ENCODE results near the gene WTAP.
A peak's percentile ranks its signal among the peaks of the same experiment; 100 is the strongest.

WTAP gene

DNA sequence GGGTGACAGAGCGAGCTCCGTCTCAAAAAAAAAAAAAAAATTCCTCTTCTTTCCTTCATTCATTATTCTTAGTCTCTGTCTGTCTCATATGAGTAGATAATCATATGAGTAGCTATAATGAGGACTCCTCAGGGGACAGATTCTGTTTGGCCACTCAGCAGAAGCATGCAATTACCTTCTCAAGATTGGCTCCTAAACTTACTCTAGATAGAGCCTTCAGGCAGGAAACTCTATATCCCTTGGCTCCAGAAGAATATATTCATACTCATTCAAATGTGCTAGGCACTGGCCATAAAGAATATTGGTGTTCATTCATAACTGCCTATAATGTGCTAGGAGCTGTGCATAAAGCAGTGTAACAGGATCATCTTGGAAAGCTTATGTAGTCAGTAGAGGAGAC is 32.3 kb downstream of the WTAP start:
- H3K4me1 ChIP-seq (ENCODE audit: control insufficient read depth, insufficient read depth, low read length, poor library complexity, severe bottlenecking) = peaks cover 6% of the 10 kb centered on the region
- H3K9me3 ChIP-seq (ENCODE audit: control insufficient read depth, low read length) = no peaks in the 10 kb centered on the region
- no peak overlapping the region for H3K4me3 ChIP-seq (ENCODE audit: insufficient read depth, low read depth, low read length, poor library complexity, severe bottlenecking)
- no peak for DNase-seq
- no peak overlapping the region for H3K27ac ChIP-seq (ENCODE audit: insufficient read depth, low read length, poor library complexity, severe bottlenecking)
- H3K27me3 ChIP-seq (replicated peaks; ENCODE audit: control insufficient read depth, insufficient read depth, low read length, poor library complexity, severe bottlenecking) = no peaks in the 10 kb centered on the region
- H3K36me3 ChIP-seq (ENCODE audit: control insufficient read depth, insufficient read depth, low read length) = peaks cover 15% of the 10 kb centered on the region

DNA sequence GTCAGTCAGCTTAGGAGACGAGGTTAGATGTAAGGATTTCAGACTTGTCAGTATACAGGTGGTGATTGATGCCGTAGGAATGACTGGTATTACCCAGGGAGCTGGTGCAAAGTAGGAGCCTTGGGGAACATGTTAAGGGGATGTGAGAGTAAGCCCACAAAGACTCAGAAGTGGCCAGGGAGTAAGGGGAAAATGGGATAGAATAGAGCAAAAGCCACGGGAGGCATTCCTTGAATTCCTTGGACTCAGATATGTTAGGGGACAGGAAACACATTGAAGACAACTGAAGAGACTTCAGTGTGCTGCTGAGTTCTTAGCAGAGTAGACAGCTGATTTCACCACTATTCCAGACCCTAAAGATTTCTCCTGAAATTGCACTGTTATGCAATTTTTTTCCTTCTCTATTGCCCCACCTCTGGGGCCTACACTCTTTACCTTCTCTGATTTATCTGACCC is 33.3 kb downstream of the WTAP start:
- Histone ChIP-seq H3K27me3 (replicated peaks; ENCODE audit: control insufficient read depth, insufficient read depth, low read length, poor library complexity, severe bottlenecking) (no peaks in the 10 kb centered on the region), H3K4me1 (ENCODE audit: control insufficient read depth, insufficient read depth, low read length, poor library complexity, severe bottlenecking) (peaks cover 6% of the 10 kb centered on the region), H3K36me3 (ENCODE audit: control insufficient read depth, insufficient read depth, low read length) (peaks cover 9% of the 10 kb centered on the region), H3K9me3 (ENCODE audit: control insufficient read depth, low read length) (no peaks in the 10 kb centered on the region), H3K4me3 (ENCODE audit: insufficient read depth, low read depth, low read length, poor library complexity, severe bottlenecking) (no peak overlapping the region), H3K27ac (ENCODE audit: insufficient read depth, low read length, poor library complexity, severe bottlenecking) (peak overlapping the region; percentile 88)
- DNase-seq = no peak

DNA sequence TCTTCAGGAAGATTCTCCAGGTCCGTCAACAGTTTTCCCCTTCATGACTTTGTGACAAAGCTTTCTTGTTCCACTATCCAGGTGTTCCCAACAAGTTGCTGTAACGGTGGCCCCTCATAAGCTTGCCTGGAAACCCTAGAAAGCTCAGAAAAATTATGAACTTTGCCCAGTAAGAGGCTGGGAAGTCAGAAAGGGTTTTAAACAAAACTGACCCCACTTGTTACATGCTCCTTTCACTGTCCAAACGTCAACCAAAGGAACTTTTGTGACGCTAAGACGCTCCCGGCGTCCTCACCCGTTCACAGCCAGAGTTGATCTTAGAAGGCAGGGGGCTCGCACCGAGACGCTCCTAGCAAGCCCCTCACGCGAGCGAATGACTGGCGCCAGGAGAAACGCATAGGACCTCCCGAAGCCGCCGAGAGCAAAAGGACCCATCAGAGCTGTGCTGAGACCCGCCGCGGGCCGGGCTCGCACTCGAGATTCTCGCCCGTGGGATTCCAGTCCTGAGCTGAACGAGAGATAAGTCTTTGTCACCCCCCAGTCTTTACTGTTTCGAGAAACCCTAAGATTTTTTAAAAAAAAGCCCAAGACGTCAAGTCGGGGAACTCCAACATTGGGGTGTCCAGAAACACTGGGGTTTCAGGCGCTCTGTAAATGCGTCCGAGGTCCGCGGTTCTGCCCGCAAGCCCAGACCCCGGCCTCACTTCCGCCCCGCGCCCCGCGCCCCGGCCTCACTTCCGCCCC is 34.0 kb downstream of the WTAP start:
- peak overlapping the region; percentile 88 for H3K27ac ChIP-seq (ENCODE audit: insufficient read depth, low read length, poor library complexity, severe bottlenecking)
- H3K4me3 ChIP-seq (ENCODE audit: insufficient read depth, low read depth, low read length, poor library complexity, severe bottlenecking) = peak overlapping the region; percentile 69
- H3K36me3 ChIP-seq (ENCODE audit: control insufficient read depth, insufficient read depth, low read length) = peaks cover 8% of the 10 kb centered on the region
- H3K27me3 ChIP-seq (replicated peaks; ENCODE audit: control insufficient read depth, insufficient read depth, low read length, poor library complexity, severe bottlenecking) = no peaks in the 10 kb centered on the region
- H3K9me3 ChIP-seq (ENCODE audit: control insufficient read depth, low read length) = no peaks in the 10 kb centered on the region
- peaks cover 6% of the 10 kb centered on the region for H3K4me1 ChIP-seq (ENCODE audit: control insufficient read depth, insufficient read depth, low read length, poor library complexity, severe bottlenecking)
- DNase-seq = no peak

DNA sequence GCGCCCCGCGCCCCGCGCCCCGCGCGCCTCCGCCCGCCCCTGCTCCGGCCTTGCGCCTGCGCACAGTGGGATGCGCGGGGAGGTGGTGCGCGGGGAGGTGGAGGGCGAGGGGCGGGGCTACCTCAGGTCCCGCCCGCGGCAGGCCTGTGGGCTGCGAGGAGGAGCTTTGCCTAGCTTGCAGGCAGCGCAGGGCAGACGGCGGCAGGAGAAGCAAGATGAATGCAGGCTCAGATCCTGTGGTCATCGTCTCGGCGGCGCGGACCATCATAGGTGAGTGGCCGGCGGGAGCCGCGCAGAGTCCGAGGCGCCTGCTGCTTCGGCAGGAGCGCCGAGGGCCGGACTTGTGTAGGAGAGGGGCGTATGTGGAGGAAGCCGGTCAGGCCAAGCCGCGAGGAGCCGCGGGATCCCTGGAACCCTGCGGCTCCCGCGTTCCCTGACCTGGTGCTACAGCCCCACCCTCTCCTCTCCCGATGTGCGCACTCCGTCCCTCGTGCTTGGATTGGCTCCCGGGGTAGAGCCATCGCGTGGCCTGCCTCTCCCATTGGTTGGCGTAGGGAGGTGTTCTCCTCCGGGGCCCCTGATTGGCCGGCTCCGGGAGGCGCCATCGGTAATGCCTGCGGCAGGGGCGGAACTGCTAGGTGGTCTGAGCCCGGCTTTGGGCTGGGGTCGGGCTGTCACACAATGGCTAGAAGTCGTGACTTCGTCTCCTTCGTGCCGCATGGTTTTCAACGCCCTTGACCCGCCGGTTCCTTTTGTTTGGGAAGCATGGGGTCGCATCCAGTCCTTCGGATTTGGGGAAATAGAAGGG is 34.8 kb downstream of the WTAP start, which contains the start of gene ACAT2:
TSS of gene ACAT2 (plus strand) at position 173 of the 808 bp plus-strand sequence. CDS start at position 216, 43 bp downstream.
- Histone ChIP-seq H3K27ac (ENCODE audit: insufficient read depth, low read length, poor library complexity, severe bottlenecking) (peak within 1 kb of the TSS; percentile 88), H3K4me3 (ENCODE audit: insufficient read depth, low read depth, low read length, poor library complexity, severe bottlenecking) (peak within 1 kb of the TSS; percentile 69), H3K27me3 (replicated peaks; ENCODE audit: control insufficient read depth, insufficient read depth, low read length, poor library complexity, severe bottlenecking) (no peaks in the 10 kb centered on the region), H3K36me3 (ENCODE audit: control insufficient read depth, insufficient read depth, low read length) (peaks cover 11% of the 10 kb centered on the region), H3K4me1 (ENCODE audit: control insufficient read depth, insufficient read depth, low read length, poor library complexity, severe bottlenecking) (peaks cover 6% of the 10 kb centered on the region), H3K9me3 (ENCODE audit: control insufficient read depth, low read length) (no peaks in the 10 kb centered on the region)
- DNase-seq = peak; percentile 87 to 94 (median 89)

DNA sequence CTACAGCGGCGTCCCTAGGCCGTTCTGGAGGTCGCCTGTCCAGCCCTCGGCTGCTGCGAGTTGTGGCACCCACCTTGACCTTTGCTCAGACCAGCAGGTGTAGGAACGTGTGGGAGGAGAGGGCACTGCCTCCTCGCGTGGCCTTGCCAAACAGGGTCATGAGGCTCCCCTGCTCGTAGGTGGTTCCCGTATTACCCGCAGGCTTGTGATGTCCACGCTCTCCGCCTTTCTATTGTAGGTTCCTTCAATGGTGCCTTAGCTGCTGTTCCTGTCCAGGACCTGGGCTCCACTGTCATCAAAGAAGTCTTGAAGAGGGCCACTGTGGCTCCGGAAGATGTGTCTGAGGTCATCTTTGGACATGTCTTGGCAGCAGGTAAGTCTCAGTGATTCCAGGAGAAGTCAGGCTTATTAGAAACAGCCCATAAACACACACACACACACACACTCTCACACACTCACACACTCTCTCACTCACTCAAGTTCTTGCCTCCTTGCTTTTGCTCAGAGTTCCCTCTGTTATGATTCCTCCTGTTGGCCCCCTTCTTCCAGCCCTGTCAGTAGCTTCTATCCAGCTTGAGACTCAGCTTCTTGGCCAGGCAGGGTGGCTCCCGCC is 35.5 kb downstream of the WTAP start:
- no peaks in the 10 kb centered on the region for H3K9me3 ChIP-seq (ENCODE audit: control insufficient read depth, low read length)
- peaks cover 6% of the 10 kb centered on the region for H3K4me1 ChIP-seq (ENCODE audit: control insufficient read depth, insufficient read depth, low read length, poor library complexity, severe bottlenecking)
- H3K4me3 ChIP-seq (ENCODE audit: insufficient read depth, low read depth, low read length, poor library complexity, severe bottlenecking) = peak overlapping the region; percentile 69
- peak; percentile 14 to 37 (median 17) for DNase-seq
- H3K36me3 ChIP-seq (ENCODE audit: control insufficient read depth, insufficient read depth, low read length) = peaks cover 17% of the 10 kb centered on the region
- no peaks in the 10 kb centered on the region for H3K27me3 ChIP-seq (replicated peaks; ENCODE audit: control insufficient read depth, insufficient read depth, low read length, poor library complexity, severe bottlenecking)
- peak overlapping the region; percentile 88 for H3K27ac ChIP-seq (ENCODE audit: insufficient read depth, low read length, poor library complexity, severe bottlenecking)

DNA sequence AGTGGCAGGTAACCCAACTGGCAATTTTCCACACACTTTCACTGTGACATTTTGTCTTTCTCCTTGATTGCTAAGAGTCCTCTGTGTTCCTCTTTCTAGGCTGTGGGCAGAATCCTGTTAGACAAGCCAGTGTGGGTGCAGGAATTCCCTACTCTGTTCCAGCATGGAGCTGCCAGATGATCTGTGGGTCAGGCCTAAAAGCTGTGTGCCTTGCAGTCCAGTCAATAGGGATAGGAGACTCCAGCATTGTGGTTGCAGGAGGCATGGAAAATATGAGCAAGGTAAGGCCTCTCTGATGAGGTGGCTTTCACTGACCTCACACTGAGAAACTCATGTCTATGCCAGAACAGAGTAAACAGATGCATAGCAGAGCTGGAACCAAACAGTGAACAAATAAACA is 39.6 kb downstream of the WTAP start:
- Histone ChIP-seq H3K4me3 (ENCODE audit: insufficient read depth, low read depth, low read length, poor library complexity, severe bottlenecking) (no peak overlapping the region), H3K9me3 (ENCODE audit: control insufficient read depth, low read length) (no peaks in the 10 kb centered on the region), H3K4me1 (ENCODE audit: control insufficient read depth, insufficient read depth, low read length, poor library complexity, severe bottlenecking) (no peaks in the 10 kb centered on the region), H3K27me3 (replicated peaks; ENCODE audit: control insufficient read depth, insufficient read depth, low read length, poor library complexity, severe bottlenecking) (no peaks in the 10 kb centered on the region), H3K27ac (ENCODE audit: insufficient read depth, low read length, poor library complexity, severe bottlenecking) (no peak overlapping the region), H3K36me3 (ENCODE audit: control insufficient read depth, insufficient read depth, low read length) (peaks cover 42% of the 10 kb centered on the region)
- no peak for DNase-seq

DNA sequence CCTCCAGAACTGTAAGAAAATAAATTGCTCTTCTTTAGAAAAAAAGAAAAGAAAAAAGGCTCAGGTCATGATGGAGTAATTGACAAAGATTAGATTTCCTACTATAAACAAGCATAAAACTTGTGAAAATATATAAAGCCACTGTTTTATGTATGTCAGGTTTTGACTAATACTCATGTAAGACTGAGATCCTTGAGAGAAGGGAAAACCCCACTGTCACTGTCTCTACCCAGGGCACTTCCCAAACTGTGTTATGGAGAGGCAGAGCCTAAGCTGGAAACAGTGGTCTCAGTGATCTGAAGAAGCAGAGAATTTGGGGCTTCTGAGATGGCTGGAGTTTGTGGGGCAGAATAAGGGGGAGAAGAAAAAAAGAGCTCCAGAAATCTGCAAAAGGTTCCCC is 42.2 kb downstream of the WTAP start:
- H3K36me3 ChIP-seq (ENCODE audit: control insufficient read depth, insufficient read depth, low read length) = peaks cover 42% of the 10 kb centered on the region
- H3K27me3 ChIP-seq (replicated peaks; ENCODE audit: control insufficient read depth, insufficient read depth, low read length, poor library complexity, severe bottlenecking) = no peaks in the 10 kb centered on the region
- DNase-seq = no peak
- H3K4me3 ChIP-seq (ENCODE audit: insufficient read depth, low read depth, low read length, poor library complexity, severe bottlenecking) = no peak overlapping the region
- no peaks in the 10 kb centered on the region for H3K9me3 ChIP-seq (ENCODE audit: control insufficient read depth, low read length)
- H3K27ac ChIP-seq (ENCODE audit: insufficient read depth, low read length, poor library complexity, severe bottlenecking) = no peak overlapping the region
- H3K4me1 ChIP-seq (ENCODE audit: control insufficient read depth, insufficient read depth, low read length, poor library complexity, severe bottlenecking) = no peaks in the 10 kb centered on the region

DNA sequence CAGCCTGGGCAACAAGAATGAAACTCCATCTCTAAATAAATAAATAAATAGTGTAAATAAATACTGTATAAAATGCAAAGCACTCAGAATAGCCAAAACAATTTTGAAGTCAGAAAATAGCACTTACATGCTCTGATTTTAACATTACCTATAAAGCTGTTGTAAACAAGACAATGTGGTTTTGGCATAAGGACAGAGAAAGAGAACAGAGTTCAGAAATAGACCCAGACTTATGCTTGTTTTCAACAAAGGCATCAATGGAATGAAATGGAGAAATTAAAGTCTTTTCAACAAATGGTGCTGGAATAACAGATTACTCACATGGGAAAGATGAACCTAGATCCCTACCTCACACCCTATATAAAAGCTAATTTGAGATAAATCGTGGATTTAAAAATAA is 44.9 kb downstream of the WTAP start:
- H3K9me3 ChIP-seq (ENCODE audit: control insufficient read depth, low read length) = no peaks in the 10 kb centered on the region
- peaks cover 41% of the 10 kb centered on the region for H3K36me3 ChIP-seq (ENCODE audit: control insufficient read depth, insufficient read depth, low read length)
- H3K4me1 ChIP-seq (ENCODE audit: control insufficient read depth, insufficient read depth, low read length, poor library complexity, severe bottlenecking) = no peaks in the 10 kb centered on the region
- no peaks in the 10 kb centered on the region for H3K27me3 ChIP-seq (replicated peaks; ENCODE audit: control insufficient read depth, insufficient read depth, low read length, poor library complexity, severe bottlenecking)
- no peak overlapping the region for H3K27ac ChIP-seq (ENCODE audit: insufficient read depth, low read length, poor library complexity, severe bottlenecking)
- DNase-seq = no peak
- H3K4me3 ChIP-seq (ENCODE audit: insufficient read depth, low read depth, low read length, poor library complexity, severe bottlenecking) = no peak overlapping the region

DNA sequence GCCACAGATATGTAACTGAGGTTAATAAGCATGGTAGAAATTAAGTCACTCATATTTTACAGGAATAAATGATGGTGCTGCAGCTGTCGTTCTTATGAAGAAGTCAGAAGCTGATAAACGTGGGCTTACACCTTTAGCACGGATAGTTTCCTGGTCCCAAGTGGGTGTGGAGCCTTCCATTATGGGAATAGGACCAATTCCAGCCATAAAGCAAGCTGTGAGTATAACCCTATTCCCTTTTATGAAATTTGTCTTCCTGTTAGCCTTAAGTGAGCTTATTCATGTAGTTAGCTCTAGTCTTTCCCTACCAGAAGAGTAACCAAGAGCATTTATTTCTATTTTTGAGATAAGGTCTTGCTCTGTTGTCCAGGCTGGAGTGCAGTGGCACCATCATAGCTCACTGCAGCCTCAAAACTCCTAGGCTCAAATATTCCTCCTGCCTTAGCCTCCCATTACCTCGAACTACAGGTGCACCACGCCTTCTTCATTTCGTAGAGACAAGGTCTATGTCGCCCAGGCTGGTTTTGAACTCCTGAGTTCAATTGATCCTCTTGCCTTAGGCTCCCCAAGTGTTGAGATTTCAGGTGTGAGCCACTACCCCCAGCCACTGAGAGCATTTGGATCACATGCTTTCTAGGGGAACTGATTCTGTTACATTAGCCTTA is 50.1 kb downstream of the WTAP start:
- no peaks in the 10 kb centered on the region for H3K9me3 ChIP-seq (ENCODE audit: control insufficient read depth, low read length)
- H3K4me1 ChIP-seq (ENCODE audit: control insufficient read depth, insufficient read depth, low read length, poor library complexity, severe bottlenecking) = no peaks in the 10 kb centered on the region
- H3K4me3 ChIP-seq (ENCODE audit: insufficient read depth, low read depth, low read length, poor library complexity, severe bottlenecking) = no peak overlapping the region
- H3K36me3 ChIP-seq (ENCODE audit: control insufficient read depth, insufficient read depth, low read length) = peaks cover 59% of the 10 kb centered on the region
- no peak overlapping the region for H3K27ac ChIP-seq (ENCODE audit: insufficient read depth, low read length, poor library complexity, severe bottlenecking)
- DNase-seq = no peak
- H3K27me3 ChIP-seq (replicated peaks; ENCODE audit: control insufficient read depth, insufficient read depth, low read length, poor library complexity, severe bottlenecking) = no peaks in the 10 kb centered on the region
